Germinal center (tissue), 1 donor: ENCODE measurements around the gene TSPEAR.

Experiments used
- DNase-seq: peaks from one replicate; pipeline ENCODE4 v3.0.0; 2012; ENCODE audit warnings: mixed read lengths, low spot score

Gene TSPEAR

DNA sequence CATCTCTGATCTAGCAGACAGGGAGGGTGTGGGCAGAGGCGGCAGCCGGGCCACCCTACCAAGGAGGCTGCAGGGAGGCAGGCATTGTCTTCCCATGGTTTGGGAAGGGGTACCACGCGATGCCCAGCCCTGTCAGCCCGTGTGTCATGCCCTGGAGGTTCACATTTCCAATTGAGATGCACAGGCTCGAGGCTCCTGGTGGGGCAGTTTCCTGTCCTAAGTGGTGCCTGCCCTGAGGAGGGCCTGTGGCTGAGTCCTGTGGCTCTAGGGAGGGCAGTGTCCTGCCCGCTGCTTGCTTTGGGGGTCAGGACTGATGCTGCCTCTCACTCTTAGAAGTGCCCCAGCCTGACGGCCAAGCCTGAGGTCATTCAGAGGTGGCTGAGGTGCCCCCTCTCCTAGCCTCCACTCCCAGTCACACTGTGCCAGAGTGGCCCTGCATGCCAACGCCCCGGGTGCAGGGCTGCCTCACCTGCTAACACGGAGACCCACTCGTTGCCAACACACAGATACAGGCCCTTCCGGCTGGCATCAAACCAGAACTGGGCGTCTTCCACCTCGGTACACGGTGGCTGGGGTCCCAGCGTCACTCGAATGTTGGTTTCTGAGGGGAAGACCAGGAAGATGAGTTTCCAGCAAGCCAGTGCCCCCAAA lies 183.3 kb downstream of the TSPEAR start:
- no peak for DNase-seq

DNA sequence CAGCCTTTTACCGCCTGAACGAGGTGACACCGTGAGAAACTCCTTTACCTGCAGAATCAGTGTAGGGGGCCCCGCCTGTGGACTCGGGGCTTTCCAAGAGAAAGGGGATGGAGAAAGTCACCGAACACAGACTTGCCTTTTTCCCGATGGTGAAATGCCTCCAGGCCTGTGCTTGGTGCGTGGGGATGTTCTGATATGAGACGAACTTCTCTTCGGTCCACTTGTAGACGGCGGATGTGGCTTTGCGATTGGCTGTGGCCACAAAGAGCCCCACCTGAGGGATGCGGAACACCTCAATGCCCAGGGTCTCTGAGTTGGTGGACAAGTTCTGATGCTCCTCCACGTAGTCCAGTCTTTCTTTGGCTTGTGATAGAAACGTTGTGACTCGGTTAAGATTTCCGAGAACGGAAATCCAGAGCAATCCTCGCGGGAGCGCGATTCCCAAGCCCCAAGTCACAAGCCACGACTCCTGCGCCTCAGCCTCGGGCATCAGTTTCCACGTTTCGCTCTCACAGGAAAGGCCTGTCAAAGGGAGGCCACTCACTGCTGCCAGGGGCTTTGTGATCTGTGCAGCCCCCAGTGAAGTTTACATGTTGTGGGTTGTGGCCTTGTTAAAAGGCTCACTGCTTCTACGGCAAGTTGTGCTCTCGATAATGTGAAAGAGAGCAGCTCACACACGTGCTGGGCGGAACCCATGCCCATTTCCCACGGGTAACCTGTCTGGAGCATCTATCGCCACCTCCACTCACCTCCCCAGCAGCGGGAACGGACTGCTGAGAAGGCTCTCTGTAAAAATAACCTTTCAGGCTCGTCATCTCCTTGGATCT lies 184.0 kb downstream of the TSPEAR start:
- DNase-seq: no peak

DNA sequence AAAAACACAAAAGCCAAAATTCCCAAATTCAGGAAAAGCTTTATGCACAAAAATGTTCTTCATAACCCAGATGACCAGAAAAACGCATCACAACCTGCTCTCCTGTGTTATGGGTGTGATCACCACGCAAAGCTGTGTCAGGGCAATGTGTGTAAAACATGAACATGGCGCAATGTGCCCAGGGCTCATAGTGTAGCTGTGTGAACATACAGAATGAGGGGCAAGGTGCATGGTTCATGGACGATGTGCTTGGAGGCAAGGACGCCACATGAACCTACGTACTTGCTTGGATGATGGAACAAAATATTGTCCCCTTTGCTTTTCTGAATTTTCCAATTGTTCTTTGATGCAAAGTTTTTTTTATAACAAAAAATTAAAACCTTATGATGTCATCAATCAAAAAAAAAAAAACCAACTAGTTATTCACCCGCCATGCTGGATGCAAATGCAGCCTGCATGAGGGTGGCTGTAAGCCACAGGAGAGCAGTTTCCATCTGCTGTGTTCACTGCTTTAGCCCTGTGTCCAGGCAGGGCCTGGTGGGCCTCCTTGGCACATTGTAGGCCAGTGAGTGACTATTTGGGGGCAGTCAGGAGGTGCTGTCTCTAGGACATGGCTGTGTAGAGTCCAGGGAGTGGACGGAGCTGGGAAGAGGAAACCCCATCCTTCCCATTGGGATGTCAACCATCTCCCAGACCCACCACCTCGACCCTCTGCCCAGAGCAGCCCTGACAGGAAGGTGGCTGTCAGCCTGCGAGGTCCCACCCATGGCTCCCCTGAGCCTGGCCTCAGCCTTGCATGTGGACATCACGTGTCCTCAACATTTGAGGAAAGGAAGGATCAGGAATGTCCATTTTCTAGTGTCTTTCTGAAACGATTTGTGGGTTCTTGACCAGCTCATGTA lies 185.0 kb downstream of the TSPEAR start:
- no peak for DNase-seq

DNA sequence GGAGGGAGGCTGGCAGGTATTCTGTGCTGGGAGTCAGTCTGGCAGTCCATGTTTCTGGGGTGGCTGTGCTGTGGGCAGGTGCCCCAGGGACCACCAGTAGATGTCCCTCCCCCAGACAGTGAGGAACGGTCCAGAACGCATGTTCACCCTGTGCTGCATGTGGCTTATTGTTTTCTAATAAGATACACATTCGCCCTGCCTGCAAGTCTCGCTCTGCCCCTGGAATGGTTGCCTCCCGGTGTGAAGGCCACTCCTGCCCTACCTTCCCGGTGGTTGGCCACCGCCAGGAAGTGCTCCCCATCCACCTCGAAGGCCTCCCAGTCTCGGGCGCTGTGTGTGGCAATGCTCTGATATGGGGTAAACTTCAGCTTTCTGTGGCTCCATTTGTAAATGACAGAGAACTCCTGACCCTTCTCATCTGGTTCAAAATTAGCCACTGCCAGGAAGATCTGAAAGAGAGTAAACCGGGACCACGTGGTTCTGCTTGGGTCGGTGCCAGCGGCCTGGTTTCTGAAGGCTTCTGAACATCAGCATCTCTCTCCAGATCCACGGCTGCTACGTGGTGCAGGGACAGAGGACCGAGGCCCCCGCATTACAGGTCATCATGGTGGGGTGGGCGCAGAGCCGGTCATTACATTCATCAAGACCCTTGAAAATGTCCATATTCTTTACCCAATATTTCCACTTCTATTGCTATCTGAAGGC lies 185.8 kb downstream of the TSPEAR start:
- DNase-seq: no peak

DNA sequence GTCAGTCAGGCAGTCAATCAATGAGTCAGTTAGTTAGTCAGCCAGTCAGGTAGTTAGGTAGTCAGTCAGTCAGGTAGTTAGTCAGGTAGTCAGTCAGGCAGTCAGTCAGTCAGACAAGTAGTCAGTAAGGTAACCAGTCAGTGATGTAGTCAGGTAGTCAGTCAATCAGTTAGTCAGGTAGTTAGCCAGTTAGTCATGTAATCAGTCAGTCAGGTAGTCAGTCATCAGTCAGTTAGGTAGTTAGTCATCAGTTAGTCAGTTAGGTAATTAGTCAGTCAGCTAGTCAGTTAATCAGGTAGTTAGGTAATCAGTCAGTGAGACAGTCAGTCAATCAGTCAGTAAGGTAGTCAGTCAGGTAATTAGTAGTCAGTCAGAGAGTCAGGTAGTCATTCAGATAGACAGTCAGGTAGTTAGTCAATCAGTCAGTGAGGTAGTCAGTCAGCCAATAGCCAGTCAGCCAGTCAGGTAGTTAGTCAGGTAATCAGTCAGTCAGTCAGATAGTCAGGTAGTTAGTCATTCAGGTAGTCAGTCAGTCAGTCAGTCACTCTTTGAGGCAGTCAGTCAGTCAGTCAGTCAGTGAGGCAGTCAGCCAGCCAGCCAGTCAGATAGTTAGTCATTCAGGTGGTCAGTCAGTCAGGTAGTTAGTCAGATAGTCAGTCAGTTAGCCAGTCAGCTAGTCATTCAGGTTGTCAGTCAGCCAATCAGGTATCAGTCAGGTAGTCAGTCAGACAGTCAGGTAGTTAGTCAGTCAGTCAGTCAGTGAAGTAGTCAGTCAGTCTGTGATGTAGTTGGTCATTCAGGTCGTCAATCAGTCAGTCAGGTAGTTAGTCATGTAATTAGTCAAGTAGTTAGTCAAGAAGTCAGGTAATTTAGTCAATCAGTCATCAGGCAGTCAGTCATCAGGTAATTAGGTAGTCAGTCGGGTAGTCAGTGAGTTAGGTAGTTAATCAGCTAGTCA lies 186.7 kb downstream of the TSPEAR start:
- DNase-seq: no peak

DNA sequence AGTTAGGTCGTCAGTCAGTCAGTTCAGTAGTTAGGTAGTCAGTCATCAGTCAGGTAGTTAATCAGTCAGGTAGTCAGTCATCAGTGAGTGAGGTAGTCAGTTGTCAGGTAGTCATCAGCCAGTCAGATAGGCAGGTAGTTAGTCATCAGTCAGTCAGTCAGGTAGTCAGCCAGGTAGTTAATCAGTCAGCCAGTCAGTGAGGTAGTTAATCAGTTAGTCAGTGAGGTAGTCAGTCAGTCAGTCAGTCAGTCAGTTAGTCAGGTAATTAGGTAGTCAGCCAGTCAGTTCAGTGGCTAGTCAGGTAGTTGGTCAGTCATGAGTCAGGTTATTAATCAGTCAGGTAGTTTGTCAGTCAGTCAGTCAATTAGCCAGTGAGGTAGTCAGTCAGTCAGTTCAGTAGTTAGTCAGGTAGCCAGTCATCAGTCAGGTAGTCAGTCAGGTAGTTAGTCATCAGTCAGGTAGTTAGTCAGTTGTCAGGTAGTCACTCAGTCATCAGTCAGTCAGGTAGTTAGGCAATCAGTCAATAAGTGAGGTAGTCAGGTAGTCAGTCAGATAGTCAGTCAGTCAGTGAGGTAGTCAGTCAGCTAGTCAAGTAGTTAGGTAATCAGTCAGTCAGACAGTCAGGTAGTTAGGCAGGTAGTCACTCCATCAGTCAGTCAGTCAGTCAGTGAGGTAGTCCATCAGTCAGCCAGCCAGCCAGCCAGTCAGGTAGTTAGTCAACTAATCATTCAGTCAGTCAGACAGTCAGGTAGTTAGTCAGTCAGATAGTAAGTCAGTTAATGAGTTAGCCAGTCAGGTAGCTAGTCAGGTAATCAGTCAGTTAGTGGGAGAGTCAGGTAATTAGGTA lies 187.6 kb downstream of the TSPEAR start:
- DNase-seq: no peak

DNA sequence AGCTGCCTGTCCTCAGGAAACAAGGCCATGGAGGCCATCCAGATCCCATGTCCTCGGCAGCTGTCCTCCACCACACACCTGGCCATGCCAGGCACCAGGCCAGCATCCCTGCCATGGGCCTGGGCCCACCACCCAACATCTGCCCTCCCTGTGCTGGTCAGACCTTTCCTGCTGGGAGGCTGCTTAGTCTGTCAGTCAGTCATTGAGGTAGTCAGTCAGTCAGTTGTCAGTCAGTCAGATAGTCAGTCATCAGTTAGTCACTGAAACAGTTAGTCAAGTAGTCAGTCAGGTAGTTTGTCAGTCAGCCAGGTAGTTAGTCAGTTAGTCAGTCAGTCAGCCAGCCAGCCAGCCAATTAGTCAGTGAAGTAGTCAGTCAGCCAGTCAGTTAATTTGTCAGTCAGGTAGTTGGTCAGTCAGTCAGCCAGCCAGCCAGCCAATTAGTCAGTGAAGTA lies 188.6 kb downstream of the TSPEAR start:
- DNase-seq: no peak

DNA sequence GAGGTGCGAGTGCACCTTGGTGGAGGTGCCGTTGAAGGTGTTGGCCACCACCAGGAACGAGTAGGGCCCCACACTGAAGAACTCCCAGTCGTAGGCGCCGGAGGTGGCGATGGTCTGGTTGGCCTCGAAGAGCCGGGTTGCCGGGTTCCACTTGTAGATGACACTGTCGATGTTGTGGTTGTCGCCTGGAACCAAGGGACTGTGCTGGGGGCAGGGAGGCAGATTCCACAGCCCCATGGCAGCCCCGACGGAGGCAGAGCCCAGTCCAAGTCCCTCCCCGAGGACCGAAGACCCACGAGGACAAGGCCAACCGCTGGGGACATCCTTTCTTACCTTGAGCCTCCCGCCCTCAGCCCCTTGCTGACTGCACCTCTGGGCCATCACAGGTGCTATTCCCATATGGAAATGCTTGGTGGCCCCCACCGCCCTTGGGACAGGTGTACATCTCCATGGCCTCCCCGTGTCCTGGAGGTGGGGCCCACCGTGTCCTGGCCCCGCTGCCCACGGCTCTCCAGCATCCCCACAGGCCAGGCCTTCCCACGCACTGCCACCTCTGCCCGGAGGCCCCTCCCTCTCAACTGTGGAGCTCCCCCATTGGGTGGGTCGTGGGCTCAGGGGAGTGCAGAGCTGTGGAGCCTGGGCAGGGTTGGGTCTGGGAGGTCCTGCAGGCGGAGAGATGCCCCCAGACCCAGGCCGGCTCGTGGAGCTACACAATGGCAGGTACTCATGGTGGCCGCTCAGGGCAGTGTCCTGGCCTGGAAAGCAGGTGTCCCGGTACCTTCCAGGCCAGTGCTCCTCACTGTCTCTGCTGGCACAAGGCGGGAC lies 189.2 kb downstream of the TSPEAR start:
- DNase-seq: no peak

DNA sequence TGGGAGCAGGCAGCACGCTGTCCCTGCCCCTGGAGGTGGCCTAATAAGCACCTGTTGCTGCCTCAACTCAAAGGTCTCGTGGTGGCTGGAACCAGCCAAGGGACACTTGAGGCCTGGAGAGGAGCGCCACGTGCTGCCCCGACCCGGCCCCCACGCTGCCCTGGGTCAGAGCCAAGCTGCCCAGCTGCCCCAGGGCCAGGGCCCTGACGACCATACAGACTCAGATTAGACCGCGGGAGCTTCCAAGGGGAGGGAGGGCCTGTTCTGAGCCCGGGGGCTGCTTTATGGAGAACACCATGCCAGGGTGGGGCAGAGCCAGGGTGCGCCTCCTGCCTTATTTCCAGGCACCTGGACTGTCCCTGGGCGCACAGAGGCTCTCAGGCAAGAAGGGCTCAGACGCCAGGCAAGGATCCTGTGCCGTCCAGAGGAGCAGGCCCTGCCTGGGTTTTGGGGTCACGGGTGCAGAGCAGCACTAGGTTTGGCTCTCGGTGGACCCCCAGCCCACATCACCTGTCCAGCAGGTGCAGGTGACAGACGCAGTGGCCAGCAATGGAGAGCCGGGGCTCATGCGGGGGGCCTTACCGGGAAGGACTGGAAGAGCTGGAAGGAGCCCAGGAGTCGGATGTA lies 190.0 kb downstream of the TSPEAR start:
- no peak for DNase-seq

DNA sequence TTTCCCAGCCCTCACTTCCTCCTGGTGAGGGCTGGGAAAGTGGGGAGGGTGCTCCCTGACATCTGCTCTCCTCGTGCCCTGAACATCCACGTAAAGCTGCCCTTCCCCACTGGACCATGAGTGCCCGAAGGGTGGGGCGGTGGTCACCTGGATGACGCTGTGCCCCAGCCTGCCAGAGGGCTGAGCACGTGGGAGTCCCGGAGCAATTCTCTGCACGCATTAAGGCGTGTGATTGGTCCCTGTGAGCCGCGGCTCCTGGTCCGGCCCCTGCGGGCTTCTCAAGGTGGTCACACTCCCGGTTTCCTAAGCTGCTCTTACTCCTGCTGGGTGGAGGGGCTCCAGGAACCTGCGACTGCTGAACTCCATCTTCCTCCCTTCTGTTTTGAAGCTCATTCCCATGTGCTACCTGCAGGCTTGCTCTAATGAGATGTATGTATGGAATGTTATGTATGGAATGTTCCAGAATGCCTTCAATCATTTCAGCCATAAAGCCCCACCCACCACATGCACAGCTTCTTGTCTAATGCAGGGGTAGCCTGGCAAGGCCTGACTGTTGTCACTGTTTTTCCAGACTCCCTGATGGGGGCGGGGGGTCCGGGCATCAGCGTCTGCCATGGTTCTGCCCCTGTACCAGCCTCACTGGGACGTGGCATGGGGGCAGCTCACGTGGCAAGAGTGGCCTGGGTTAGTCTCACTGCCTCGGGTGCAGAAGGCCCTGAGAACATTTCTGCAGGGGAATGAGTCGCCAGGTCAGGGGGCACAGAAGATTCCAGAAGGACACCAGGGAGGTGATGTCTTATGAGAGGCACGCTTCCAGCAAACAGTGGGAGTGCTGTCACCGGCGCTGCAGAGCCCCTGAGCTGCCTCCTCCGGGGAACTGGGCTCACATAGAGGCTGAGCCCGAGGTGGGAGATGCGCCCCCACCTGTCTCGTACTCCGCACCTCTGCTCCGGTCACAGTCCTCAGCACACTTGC lies 190.8 kb downstream of the TSPEAR start:
- no peak for DNase-seq

DNA sequence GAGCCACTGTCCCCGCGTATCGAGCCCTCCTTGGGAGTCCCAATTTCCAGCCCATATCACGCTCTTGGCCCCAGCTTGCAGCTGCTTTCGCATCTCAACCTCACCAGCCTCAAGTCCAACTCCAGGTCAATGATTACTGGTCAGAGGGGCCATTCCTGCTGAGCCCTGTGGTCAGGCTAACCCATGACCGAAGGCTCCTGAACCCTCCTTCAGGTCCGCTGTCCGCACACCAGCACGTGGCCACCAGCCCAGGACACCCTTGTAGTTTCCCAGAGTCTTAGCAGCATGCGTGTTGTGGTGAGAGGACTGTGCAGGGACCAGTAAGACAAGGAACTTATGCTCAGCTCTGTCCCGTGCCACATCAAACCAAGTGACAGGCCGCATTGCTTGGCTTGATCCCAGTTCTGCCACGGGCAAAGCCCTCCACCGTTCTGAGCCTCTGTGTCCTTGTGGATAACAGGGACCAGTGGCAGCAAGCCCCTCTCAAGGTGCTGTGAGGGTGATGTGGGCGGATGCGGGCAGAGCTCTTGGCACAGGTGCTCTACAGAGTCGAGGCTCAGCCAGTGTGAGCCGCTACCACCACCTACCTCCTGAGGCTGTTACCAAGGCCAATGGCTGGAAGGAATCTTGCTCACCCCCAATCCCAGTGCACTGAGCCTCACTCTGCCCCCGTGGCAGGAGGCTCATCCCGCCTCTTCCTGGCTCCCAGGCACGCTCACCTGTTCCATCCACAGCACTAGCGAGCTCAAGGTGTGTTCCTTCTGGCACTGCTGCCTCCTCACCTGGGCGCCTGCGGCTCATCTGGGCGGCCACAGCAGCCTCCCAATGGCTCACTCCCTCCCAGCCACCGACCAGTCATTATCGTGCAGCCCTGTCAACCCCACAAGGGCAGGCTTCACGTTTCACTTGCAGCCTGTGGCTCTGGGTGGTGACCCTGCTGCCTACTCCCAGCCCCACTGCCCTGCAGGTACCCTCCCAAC lies 191.7 kb downstream of the TSPEAR start:
- no peak for DNase-seq

DNA sequence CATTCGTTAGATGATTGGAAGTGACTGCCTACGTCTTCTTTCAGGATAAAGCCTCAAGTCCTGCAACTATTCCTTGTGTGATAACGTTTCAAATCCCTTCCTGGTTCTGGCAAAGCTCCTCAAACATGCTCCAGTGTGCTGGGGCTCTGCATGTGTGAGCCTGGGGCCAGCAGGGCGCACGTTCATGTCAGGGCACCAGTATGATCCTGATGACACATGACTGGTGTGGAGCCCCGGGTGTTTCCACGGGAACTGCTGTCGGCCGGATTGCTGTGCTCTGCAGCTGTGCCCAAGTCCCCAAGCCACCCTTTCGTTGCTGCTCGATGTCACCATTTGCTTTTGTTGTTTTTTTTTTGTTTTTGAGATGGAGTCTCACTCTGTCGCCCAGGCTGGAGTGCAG lies 192.7 kb downstream of the TSPEAR start:
- no peak for DNase-seq

DNA sequence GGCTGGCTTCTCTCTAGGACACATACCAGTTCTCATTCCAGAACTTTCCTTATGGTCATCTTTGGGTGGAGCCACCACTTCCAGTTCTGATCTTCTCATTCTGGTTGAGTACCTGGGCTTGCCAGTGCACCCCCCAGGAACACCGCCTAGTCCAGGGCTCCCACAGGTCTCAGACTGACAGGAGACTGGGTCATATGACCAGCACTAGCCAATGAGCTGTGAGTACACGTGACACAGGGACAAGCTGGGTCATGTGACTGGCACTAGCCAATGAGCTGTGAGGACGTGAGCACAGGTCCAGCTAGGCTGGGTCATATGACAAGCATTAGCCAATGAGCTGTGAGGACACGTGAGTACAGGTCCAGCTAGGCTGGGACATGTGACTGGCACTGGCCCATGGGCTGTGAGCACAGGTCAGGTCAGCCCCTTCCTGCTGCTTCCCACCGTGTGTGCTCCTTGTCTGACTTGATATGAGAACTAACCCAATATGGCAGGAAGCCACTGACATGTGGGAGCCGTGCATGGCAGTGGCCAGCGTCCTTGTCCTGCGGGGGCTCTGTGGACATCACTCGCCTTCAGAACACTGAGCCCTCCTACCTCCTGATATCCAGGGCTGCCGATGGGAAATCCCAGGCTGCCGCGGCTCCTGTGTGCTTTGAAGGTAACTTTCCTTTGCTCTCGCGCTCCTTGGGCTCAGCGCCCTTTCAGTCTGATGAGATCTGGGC lies 194.0 kb downstream of the TSPEAR start:
- DNase-seq: no peak

DNA sequence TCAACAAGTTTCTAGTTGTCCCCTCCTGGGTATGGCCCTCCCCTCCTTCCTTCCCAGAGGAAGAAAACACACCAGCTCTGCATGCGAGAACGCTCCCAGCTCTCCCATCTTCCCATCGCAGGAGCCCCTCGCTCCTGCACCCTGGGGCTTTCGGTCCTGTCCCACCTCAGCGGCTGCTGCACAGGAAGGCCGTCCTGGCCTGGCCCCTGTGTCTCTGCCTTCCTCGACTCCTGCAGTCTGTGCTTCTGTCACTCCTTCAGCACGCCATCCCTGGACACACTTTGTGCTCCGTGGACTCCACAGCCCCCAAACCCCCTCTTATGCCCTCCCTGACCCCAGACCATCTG lies 194.6 kb downstream of the TSPEAR start:
- DNase-seq: no peak

DNA sequence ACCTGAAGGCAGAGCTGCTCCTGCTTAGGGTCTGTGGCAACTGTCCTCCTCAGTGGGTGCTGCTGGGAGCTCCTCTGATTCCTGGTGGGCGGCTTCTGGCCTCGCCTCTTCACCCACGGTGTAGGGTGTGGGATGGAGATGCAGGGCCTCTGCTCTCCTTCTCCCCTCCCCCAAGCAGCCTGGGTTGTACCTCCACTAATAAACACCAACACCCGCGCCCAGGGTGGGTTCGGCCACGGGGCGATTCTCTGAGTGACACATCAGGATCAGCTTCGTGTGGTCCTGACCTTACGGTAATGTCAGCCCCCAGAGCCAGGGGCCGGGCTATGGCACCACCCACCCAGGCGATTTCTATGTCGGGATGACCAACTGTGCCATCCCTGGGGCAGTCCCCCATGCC lies 195.0 kb downstream of the TSPEAR start:
- no peak for DNase-seq
